Neural cell (in vitro differentiated cells): ENCODE results near the gene ZNF521. TPM values are rescaled to one million over a fixed set of nuclear protein-coding genes. Genes with fewer than 3 reads are reported as not detected.

Source experiments
- H2AFZ ChIP-seq: fragments of 200-600, 300-800 bp; sonication (generic), shearing (Covaris generic); 2 replicates; pipeline ENCODE4 v1.6.0; 2014; ENCODE audit warnings: low read depth, mild to moderate bottlenecking, antibody characterized with exemption, low read length, moderate library complexity
- H3F3A ChIP-seq: fragments of 200-600 bp; shearing (Covaris generic); 2 replicates; pipeline ENCODE4 v1.6.1; 2016; ENCODE audit warnings: mild to moderate bottlenecking, moderate library complexity, mixed read lengths, antibody characterized with exemption, low read length; ENCODE audit not compliant: insufficient read depth, poor library complexity, severe bottlenecking
- H3K27ac ChIP-seq: fragments of 200-600, 300-800 bp; sonication (generic), shearing (Covaris generic); 2 replicates; pipeline ENCODE4 v1.5.1; 2014; ENCODE audit warnings: mild to moderate bottlenecking, low read length, moderate library complexity
- H3K27me3 ChIP-seq: fragments of 300-800, 200-600 bp; sonication (generic), shearing (Covaris generic); 2 replicates; pipeline ENCODE4 v1.6.0; 2014; ENCODE audit warnings: mild to moderate bottlenecking, low read depth, low read length, moderate library complexity; ENCODE audit not compliant: insufficient read depth
- H3K36me3 ChIP-seq: fragments of 300-800, 200-600 bp; sonication (generic), shearing (Covaris generic); 2 replicates; pipeline ENCODE4 v1.5.1; 2014; ENCODE audit warnings: mild to moderate bottlenecking, antibody characterized with exemption, low read length, moderate library complexity; ENCODE audit not compliant: insufficient read depth
- H3K4me2 ChIP-seq: fragments of 300-800, 200-600 bp; sonication (generic), shearing (Covaris generic); 2 replicates; pipeline ENCODE4 v1.6.0; 2014; ENCODE audit warnings: mild to moderate bottlenecking, low read length
- H3K4me3 ChIP-seq: fragments of 300-800, 200-600 bp; sonication (generic), shearing (Covaris generic); 2 replicates; pipeline ENCODE4 v1.5.1; 2014; ENCODE audit warnings: mild to moderate bottlenecking, low read length, moderate library complexity
- H3K79me2 ChIP-seq: fragments of 200-600 bp; shearing (Covaris generic); replicated peaks from 2 replicates; pipeline ENCODE4 v1.6.0; 2014; ENCODE audit warnings: mild to moderate bottlenecking, low read length, moderate library complexity; ENCODE audit not compliant: insufficient read depth
- H3K9ac ChIP-seq: fragments of 300-800, 200-600 bp; sonication (generic), shearing (Covaris generic); 2 replicates; pipeline ENCODE4 v1.6.1; 2016; ENCODE audit warnings: mild to moderate bottlenecking, low read length, mixed read lengths
- H3K9me2 ChIP-seq: fragments of 200-600 bp; shearing (Covaris generic); 2 replicates; pipeline ENCODE4 v1.6.1; 2016; ENCODE audit warnings: mild to moderate bottlenecking, low read length, mixed read lengths; ENCODE audit not compliant: insufficient read depth
- H3K9me3 ChIP-seq: fragments of 200-600, 300-800 bp; sonication (generic), shearing (Covaris generic); 2 replicates; pipeline ENCODE4 v1.6.1; 2016; ENCODE audit warnings: mild to moderate bottlenecking, mixed run types, low read length, moderate library complexity, mixed read lengths
- H4K20me1 ChIP-seq: fragments of 200-600 bp; shearing (Covaris generic); 2 replicates; pipeline ENCODE4 v1.6.1; 2016; ENCODE audit warnings: mild to moderate bottlenecking, mixed run types; ENCODE audit not compliant: insufficient read depth
- EP300 ChIP-seq: fragments of 450-650 bp; conservative IDR thresholded peaks from 2 replicates; pipeline ENCODE4 v1.6.1; 2014; ENCODE audit warnings: antibody characterized with exemption, mild to moderate bottlenecking, moderate library complexity; ENCODE audit not compliant: poor library complexity, severe bottlenecking
- EZH2 ChIP-seq: fragments of 200-600, 300-800 bp; shearing (Covaris generic), sonication (generic); IDR thresholded peaks from 2 replicates; pipeline ENCODE4 v1.6.1; 2014; ENCODE audit warnings: antibody characterized with exemption, low read length, borderline replicate concordance, mild to moderate bottlenecking; ENCODE audit not compliant: insufficient read depth, poor library complexity, severe bottlenecking
- MXI1 ChIP-seq: fragments of 450-650 bp; conservative IDR thresholded peaks from 2 replicates; pipeline ENCODE4 v1.6.1; 2014; ENCODE audit warnings: antibody characterized with exemption, mild to moderate bottlenecking; ENCODE audit not compliant: poor library complexity, severe bottlenecking
- POLR2AphosphoS5 ChIP-seq: IDR thresholded peaks from 2 replicates; pipeline ENCODE4 v1.6.1; 2012
- RAD21 ChIP-seq: fragments of 450-650 bp; conservative IDR thresholded peaks from 2 replicates; pipeline ENCODE4 v1.6.1; 2014; ENCODE audit warnings: antibody characterized with exemption, mild to moderate bottlenecking, moderate library complexity
- SMC3 ChIP-seq: fragments of 450-650 bp; conservative IDR thresholded peaks from 2 replicates; pipeline ENCODE4 v1.6.1; 2014; ENCODE audit warnings: antibody characterized with exemption, mild to moderate bottlenecking, moderate library complexity; ENCODE audit not compliant: poor library complexity
- TAF1 ChIP-seq: IDR thresholded peaks from 2 replicates; pipeline ENCODE4 v1.6.1; 2012; ENCODE audit warnings: low read depth
- polyA plus RNA-seq: library from polyadenylated mRNA; depleted of rRNA; stranded (reverse); fragments of >200 nt; gene quantifications from 2 replicates; pipeline ENCODE4 v1.2.3, GENCODE V29; 2014
- TF ChIP-seq, protein P1 (sequence below): fragments of 450-650 bp; IDR thresholded peaks from 2 replicates; pipeline ENCODE4 v1.5.1; 2014; ENCODE audit warnings: antibody characterized with exemption, mild to moderate bottlenecking, moderate library complexity; ENCODE audit not compliant: poor library complexity, severe bottlenecking
- TF ChIP-seq, protein P2 (sequence below): IDR thresholded peaks from 2 replicates; pipeline ENCODE4 v1.6.1; 2012; ENCODE audit warnings: borderline replicate concordance

ZNF521 gene
- polyA plus RNA-seq, 1 donor from 2014 or later: 101 TPM

DNA sequence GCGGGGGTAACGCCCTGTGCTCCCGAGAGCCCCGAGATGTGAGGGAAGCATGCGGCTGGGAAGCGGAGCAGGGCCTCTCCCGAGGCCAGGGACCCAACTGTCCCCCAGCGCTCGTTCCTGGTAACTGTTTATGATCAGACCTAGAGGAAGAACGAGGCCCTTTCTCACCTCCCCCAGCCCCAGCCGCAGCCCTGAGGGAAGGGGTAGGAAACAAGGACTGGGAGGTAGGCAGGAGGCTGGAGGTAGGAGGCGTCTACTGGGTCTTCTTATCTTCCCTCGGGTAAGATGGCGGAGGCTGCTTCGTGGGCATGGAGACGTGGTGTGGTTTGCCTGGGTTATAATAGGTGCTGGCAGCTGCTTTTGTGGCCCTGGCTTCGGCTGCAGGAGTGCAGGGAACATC is 335.8 kb downstream of the ZNF521 start:
- H3K9me3 ChIP-seq: no peaks in the 10 kb centered on the region
- no peaks in the 10 kb centered on the region for H3K27me3 ChIP-seq
- no peaks in the 10 kb centered on the region for H3K79me2 ChIP-seq
- no peak overlapping the region for H3K9ac ChIP-seq
- TF ChIP-seq EP300 (no peak), EZH2 (no peak), RAD21 (no peak), SMC3 (no peak), POLR2AphosphoS5 (no peak), TAF1 (no peak), MXI1 (no peak)
- TF ChIP-seq, protein P1, sequence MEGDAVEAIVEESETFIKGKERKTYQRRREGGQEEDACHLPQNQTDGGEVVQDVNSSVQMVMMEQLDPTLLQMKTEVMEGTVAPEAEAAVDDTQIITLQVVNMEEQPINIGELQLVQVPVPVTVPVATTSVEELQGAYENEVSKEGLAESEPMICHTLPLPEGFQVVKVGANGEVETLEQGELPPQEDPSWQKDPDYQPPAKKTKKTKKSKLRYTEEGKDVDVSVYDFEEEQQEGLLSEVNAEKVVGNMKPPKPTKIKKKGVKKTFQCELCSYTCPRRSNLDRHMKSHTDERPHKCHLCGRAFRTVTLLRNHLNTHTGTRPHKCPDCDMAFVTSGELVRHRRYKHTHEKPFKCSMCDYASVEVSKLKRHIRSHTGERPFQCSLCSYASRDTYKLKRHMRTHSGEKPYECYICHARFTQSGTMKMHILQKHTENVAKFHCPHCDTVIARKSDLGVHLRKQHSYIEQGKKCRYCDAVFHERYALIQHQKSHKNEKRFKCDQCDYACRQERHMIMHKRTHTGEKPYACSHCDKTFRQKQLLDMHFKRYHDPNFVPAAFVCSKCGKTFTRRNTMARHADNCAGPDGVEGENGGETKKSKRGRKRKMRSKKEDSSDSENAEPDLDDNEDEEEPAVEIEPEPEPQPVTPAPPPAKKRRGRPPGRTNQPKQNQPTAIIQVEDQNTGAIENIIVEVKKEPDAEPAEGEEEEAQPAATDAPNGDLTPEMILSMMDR: no peak
- TF ChIP-seq, protein P2, sequence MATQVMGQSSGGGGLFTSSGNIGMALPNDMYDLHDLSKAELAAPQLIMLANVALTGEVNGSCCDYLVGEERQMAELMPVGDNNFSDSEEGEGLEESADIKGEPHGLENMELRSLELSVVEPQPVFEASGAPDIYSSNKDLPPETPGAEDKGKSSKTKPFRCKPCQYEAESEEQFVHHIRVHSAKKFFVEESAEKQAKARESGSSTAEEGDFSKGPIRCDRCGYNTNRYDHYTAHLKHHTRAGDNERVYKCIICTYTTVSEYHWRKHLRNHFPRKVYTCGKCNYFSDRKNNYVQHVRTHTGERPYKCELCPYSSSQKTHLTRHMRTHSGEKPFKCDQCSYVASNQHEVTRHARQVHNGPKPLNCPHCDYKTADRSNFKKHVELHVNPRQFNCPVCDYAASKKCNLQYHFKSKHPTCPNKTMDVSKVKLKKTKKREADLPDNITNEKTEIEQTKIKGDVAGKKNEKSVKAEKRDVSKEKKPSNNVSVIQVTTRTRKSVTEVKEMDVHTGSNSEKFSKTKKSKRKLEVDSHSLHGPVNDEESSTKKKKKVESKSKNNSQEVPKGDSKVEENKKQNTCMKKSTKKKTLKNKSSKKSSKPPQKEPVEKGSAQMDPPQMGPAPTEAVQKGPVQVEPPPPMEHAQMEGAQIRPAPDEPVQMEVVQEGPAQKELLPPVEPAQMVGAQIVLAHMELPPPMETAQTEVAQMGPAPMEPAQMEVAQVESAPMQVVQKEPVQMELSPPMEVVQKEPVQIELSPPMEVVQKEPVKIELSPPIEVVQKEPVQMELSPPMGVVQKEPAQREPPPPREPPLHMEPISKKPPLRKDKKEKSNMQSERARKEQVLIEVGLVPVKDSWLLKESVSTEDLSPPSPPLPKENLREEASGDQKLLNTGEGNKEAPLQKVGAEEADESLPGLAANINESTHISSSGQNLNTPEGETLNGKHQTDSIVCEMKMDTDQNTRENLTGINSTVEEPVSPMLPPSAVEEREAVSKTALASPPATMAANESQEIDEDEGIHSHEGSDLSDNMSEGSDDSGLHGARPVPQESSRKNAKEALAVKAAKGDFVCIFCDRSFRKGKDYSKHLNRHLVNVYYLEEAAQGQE: no peak
- H3K4me2 ChIP-seq: no peak overlapping the region
- no peak overlapping the region for H3K27ac ChIP-seq
- H3K4me3 ChIP-seq: no peak overlapping the region
- H2AFZ ChIP-seq: no peak overlapping the region
- no peaks in the 10 kb centered on the region for H3K9me2 ChIP-seq
- no peaks in the 10 kb centered on the region for H3K36me3 ChIP-seq
- no peaks in the 10 kb centered on the region for H3F3A ChIP-seq
- H4K20me1 ChIP-seq: no peaks in the 10 kb centered on the region
